Upper lobe of left lung (tissue), 4 donors: Measurements from ENCODE around the gene IGSF21.

Experiments
- POLR2A ChIP-seq, 4 donors: fragments of 450-650 bp; IDR thresholded peaks; one replicate each; pipeline ENCODE4 v1.5.1; 2016 to 2017; ENCODE audit warnings: antibody characterized with exemption in 4 of 4, mild to moderate bottlenecking in 2 of 4
- TF ChIP-seq, protein P1 (sequence below), 6 experiments: fragments of 450-650 bp in 4 of 6; fragments of 200-600 bp in 2 of 6; sonication (generic) in 2 of 6; IDR thresholded peaks; one replicate each; pipeline ENCODE4 v1.5.1; 2016 to 2019; ENCODE audit warnings: antibody characterized with exemption in 6 of 6

DNA sequence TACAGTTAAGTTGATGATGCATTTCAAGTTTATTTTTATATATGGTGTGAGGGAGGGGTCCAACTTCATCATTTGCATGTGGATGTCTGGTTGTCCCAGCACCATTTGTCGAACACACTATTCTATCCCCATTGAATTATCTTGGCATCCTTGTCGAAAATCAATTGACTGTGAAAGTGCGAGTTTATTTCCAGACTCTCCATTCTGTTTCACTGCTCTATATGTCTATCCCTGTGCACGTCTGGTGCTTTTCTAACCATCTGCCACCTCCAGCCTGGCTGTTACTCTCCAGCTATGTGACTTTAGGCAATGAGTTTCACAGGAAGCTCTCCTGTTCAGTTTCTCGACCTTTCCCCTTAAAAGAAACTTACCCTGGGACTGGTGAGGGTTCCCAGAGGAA is 236.0 kb downstream of the IGSF21 start:
- TF ChIP-seq, protein P1, sequence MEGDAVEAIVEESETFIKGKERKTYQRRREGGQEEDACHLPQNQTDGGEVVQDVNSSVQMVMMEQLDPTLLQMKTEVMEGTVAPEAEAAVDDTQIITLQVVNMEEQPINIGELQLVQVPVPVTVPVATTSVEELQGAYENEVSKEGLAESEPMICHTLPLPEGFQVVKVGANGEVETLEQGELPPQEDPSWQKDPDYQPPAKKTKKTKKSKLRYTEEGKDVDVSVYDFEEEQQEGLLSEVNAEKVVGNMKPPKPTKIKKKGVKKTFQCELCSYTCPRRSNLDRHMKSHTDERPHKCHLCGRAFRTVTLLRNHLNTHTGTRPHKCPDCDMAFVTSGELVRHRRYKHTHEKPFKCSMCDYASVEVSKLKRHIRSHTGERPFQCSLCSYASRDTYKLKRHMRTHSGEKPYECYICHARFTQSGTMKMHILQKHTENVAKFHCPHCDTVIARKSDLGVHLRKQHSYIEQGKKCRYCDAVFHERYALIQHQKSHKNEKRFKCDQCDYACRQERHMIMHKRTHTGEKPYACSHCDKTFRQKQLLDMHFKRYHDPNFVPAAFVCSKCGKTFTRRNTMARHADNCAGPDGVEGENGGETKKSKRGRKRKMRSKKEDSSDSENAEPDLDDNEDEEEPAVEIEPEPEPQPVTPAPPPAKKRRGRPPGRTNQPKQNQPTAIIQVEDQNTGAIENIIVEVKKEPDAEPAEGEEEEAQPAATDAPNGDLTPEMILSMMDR (IDR thresholded peaks at IDR 0.05): no peak
- no peak for TF ChIP-seq POLR2A (IDR thresholded peaks at IDR 0.05)
